ENCODE measurements around the gene SLC39A11.

GRCh38 chr17:72743037-72743467 is 349.4 kb downstream of the SLC39A11 start:
- TF ChIP-seq CTCF (IDR thresholded peaks at IDR 0.05) (no peak), POLR2A (IDR thresholded peaks at IDR 0.05) (no peak)
